HCT116 (cell line): ENCODE measurements around the gene EPS8. TPM values are rescaled to one million over a fixed set of nuclear protein-coding genes. Genes with fewer than 3 reads are reported as not detected.

Experiments
- ATAC-seq: fragments of 200-7000 bp; cut with Tn5 transposase; 2 replicates; pipeline ENCODE4 v1.9.1; 2020; ENCODE audit warnings: mild to moderate bottlenecking, moderate library complexity
- BruUV-seq: library from RNA; stranded (reverse); fragments of 400-500 nt; replicated peaks from 2 replicates; lab custom pipeline; 2021; lab: Mats Ljungman, UMichigan
- CTCF ChIA-PET: fragments of 300-600 bp; sonication (Branson Sonifier 250); formaldehyde crosslinking; loops from one replicate; lab custom pipeline; 2021; ENCODE audit warnings: antibody characterized with exemption; lab: Charles Lee
- POLR2A ChIA-PET: fragments of 300-600, 350-600 bp; sonication (Branson Sonifier 250); formaldehyde crosslinking; loops from one replicate; lab custom pipeline; 2021; ENCODE audit warnings: antibody characterized with exemption; lab: Charles Lee
- RAD21 ChIA-PET, 2 experiments: fragments of 300-600 bp; sonication (Branson Sonifier 250); formaldehyde crosslinking; loops; one replicate each; lab custom pipeline; 2023; ENCODE audit warnings: low total read pairs in 2 of 2; ENCODE audit not compliant: uncharacterized antibody in 2 of 2, unreplicated experiment in 2 of 2, low non-redundant PET in 1 of 2; lab: Charles Lee
- DNase-seq: peaks from one replicate; pipeline ENCODE4 v3.0.0-alpha.2; 2010; ENCODE audit warnings: low read depth, low spot score
- H2AFZ ChIP-seq: fragments of 200-600 bp; shearing (Covaris generic), sonication (generic); 2 replicates; pipeline ENCODE4 v1.6.1; 2017; ENCODE audit warnings: low read depth, mixed run types, mixed read lengths, antibody characterized with exemption, low read length; ENCODE audit not compliant: poor library complexity, severe bottlenecking
- H3K27ac ChIP-seq: 2 replicates; pipeline ENCODE4 v1.5.1; 2012; ENCODE audit warnings: low read depth, low read length
- H3K27me3 ChIP-seq: fragments of 200-600 bp; sonication (generic); 2 replicates; pipeline ENCODE4 v1.6.1; 2016; ENCODE audit warnings: mixed run types, low read length, mixed read lengths; ENCODE audit not compliant: insufficient read depth
- H3K36me3 ChIP-seq, 2 experiments: fragments of 200-500 bp in 1 of 2; fragments of 200-600 bp in 1 of 2; sonication (Bioruptor generic) in 1 of 2; sonication (generic) in 1 of 2; 2 replicates each; pipeline versions ENCODE4 v1.5.1 to v1.6.1; 2014 to 2016; ENCODE audit warnings: low read length in 2 of 2, inconsistent platforms in 1 of 2, mixed read lengths in 1 of 2, mixed run types in 1 of 2; ENCODE audit not compliant: insufficient read depth in 2 of 2, control insufficient read depth in 1 of 2
- H3K4me1 ChIP-seq, 2 experiments: fragments of 200-600 bp in 1 of 2; sonication (generic) in 1 of 2; 2 replicates each; pipeline versions ENCODE4 v1.5.1 to v1.6.1; 2012 to 2017; ENCODE audit warnings: low read length in 2 of 2, inconsistent platforms in 1 of 2, mild to moderate bottlenecking in 1 of 2, mixed read lengths in 1 of 2, mixed run types in 1 of 2, moderate library complexity in 1 of 2; ENCODE audit not compliant: insufficient read depth in 2 of 2, control insufficient read depth in 1 of 2
- H3K4me2 ChIP-seq: fragments of 200-600 bp; sonication (generic); 2 replicates; pipeline ENCODE4 v1.6.1; 2017; ENCODE audit warnings: mixed run types, low read length, mixed read lengths
- H3K4me3 ChIP-seq, 2 experiments: fragments of 200-600 bp in 1 of 2; sonication (generic) in 1 of 2; replicated peaks in 1 of 2; 2 replicates each; pipeline ENCODE4 v1.5.1; 2011 to 2016; ENCODE audit warnings: low read length in 2 of 2, control low read depth in 1 of 2, low read depth in 1 of 2, mild to moderate bottlenecking in 1 of 2, mixed read lengths in 1 of 2, mixed run types in 1 of 2
- H3K79me2 ChIP-seq: fragments of 200-600 bp; sonication (generic); 2 replicates; pipeline ENCODE4 v1.6.1; 2017; ENCODE audit warnings: mild to moderate bottlenecking, mixed run types, low read length, moderate library complexity, mixed read lengths; ENCODE audit not compliant: insufficient read depth
- H3K9ac ChIP-seq: fragments of 200-600 bp; sonication (generic); 2 replicates; pipeline ENCODE4 v1.6.1; 2016; ENCODE audit warnings: low read length, mixed read lengths
- H3K9me2 ChIP-seq: fragments of 200-600 bp; sonication (generic), shearing (Covaris generic); 2 replicates; pipeline ENCODE4 v1.6.1; 2017; ENCODE audit warnings: mixed run types, mild to moderate bottlenecking, moderate library complexity; ENCODE audit not compliant: insufficient read depth
- H3K9me3 ChIP-seq, 2 experiments: fragments of 200-500 bp in 1 of 2; fragments of 200-600 bp in 1 of 2; sonication (Bioruptor generic) in 1 of 2; sonication (generic) in 1 of 2; 2 replicates each; pipeline ENCODE4 v1.6.1; 2014 to 2017; ENCODE audit warnings: low read length in 2 of 2, mixed read lengths in 2 of 2, inconsistent platforms in 1 of 2, low read depth in 1 of 2, mild to moderate bottlenecking in 1 of 2, mixed run types in 1 of 2, moderate library complexity in 1 of 2; ENCODE audit not compliant: control insufficient read depth in 1 of 2, insufficient read depth in 1 of 2
- H4K20me1 ChIP-seq: fragments of 200-600 bp; sonication (generic), shearing (Covaris generic); 2 replicates; pipeline ENCODE4 v1.6.1; 2017; ENCODE audit warnings: mixed run types, mild to moderate bottlenecking, moderate library complexity; ENCODE audit not compliant: insufficient read depth
- CBX3 ChIP-seq: IDR thresholded peaks from 2 replicates; pipeline ENCODE4 v1.6.1; 2012; ENCODE audit warnings: low read depth
- CEBPB ChIP-seq: IDR thresholded peaks from 2 replicates; pipeline ENCODE4 v1.6.1; 2012; ENCODE audit warnings: low read depth
- EZH2 ChIP-seq: fragments of 200-600 bp; sonication (generic); IDR thresholded peaks from 2 replicates; pipeline ENCODE4 v1.6.1; 2017; ENCODE audit warnings: antibody characterized with exemption, mixed run types
- EZH2phosphoT487 ChIP-seq: fragments of 200-600 bp; IDR thresholded peaks from 2 replicates; pipeline ENCODE4 v1.6.1; 2018; ENCODE audit warnings: antibody characterized with exemption, borderline replicate concordance
- JUND ChIP-seq: IDR thresholded peaks from 2 replicates; pipeline ENCODE4 v1.6.1; 2012
- POLR2AphosphoS5 ChIP-seq: IDR thresholded peaks from 2 replicates; pipeline ENCODE4 v1.6.1; 2011; ENCODE audit warnings: mild to moderate bottlenecking, low read depth, low read length, moderate library complexity
- RAD21 ChIP-seq: IDR thresholded peaks from 2 replicates; pipeline ENCODE4 v1.6.1; 2012; ENCODE audit warnings: low read depth, mild to moderate bottlenecking
- SIN3A ChIP-seq: IDR thresholded peaks from 2 replicates; pipeline ENCODE4 v1.6.1; 2012; ENCODE audit warnings: low read depth
- SRF ChIP-seq: IDR thresholded peaks from 2 replicates; pipeline ENCODE4 v1.6.1; 2012; ENCODE audit warnings: low read depth
- TCF7L2 ChIP-seq: IDR thresholded peaks from 2 replicates; pipeline ENCODE4 v1.7.0; 2011; ENCODE audit warnings: borderline replicate concordance, inconsistent platforms; ENCODE audit not compliant: insufficient read depth, insufficient read length; ENCODE audit errors: extremely low read depth
- ZBTB33 ChIP-seq: IDR thresholded peaks from 2 replicates; pipeline ENCODE4 v1.6.1; 2011; ENCODE audit warnings: mild to moderate bottlenecking, low read length, moderate library complexity; ENCODE audit not compliant: insufficient replicate concordance; ENCODE audit errors: extremely low read depth
- ZFX ChIP-seq: fragments of 450-650 bp; IDR thresholded peaks from 2 replicates; pipeline ENCODE4 v1.6.1; 2017
- intact Hi-C: fragments of 100-400 bp; cut with micrococcal nuclease; formaldehyde crosslinking; loops from 2 replicates; pipeline ENCODE4 v1.10.0; 2022
- total RNA-seq: library from RNA; stranded (reverse); gene quantifications from one replicate; pipeline ENCODE4 v1.2.1, GENCODE V29; 2021; ENCODE audit not compliant: unreplicated experiment
- TF ChIP-seq, protein P1 (sequence below): IDR thresholded peaks from 2 replicates; pipeline ENCODE4 v1.6.1; 2012
- TF ChIP-seq, protein P2 (sequence below), 3 experiments: fragments of 200-600 bp in 1 of 3; sonication (generic) in 1 of 3; IDR thresholded peaks in 2 of 3; conservative IDR thresholded peaks in 1 of 3; 2 replicates each; pipeline ENCODE4 v1.5.1; 2012 to 2017; ENCODE audit warnings: low read depth in 2 of 3, low read length in 2 of 3, antibody characterized with exemption in 1 of 3, borderline replicate concordance in 1 of 3, control low read depth in 1 of 3, mild to moderate bottlenecking in 1 of 3, mixed read lengths in 1 of 3, mixed run types in 1 of 3, moderate library complexity in 1 of 3; ENCODE audit not compliant: insufficient read depth in 1 of 3

The EPS8 gene
- total RNA-seq, 1 experiment from 2014 or later, result 49.9 TPM

DNA sequence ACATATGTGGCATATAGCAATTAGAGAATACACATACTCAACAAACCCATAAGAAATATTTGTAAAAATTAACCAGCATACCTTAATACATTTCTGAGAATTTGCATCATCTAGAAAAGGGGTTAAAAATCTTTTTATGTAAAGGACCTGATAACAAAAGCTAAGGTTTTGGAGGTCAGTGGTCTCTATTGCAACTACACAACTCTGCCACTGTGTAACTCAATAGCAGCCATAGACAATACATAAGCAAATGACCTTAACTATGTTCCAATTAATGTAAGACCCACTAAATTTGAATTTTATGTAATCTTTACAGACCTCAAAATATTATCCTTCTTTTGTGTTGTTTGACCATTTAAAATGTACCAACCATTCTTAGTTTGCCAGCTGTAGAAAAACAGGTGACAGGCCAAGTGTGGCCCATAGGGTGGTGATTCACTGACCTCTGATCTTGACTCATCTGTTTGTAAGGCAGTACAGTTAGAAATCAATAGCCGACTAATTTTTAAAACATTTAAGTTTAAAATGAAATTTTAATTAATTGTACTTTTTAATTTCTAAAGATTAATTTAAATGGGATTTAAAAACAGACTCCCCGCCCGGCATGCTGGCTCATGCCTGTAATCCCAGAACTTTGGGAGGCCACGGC, 7.4 kb upstream of the EPS8 start (continued):
- TF ChIP-seq TCF7L2, result no peak
- no peak; the same call in 1 of the 2 replicates for TF ChIP-seq CEBPB
- TF ChIP-seq, all 23 proteins: peak for 8

DNA sequence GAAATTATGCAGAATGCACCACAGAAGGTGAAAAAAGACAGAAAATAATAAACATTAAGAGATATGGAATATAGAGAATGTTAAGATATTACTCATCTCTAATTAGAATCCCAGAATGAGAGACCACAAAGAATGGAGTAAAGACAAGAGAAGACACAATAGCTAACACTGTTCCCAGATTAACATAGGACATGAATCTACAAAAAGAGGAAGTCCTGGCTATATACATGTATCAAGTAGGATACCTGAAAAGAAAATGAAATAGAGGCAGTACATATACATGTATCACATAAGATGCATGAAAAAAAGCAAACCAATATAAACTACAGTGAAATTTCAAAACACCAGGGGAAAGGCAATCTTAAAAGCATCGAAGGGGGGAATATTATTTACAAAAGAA, 5.6 kb upstream of the EPS8 start:
- Histone ChIP-seq H3K9me2 (no peaks in the 10 kb centered on the region), H3K9me3 (no peaks in the 10 kb centered on the region), H3K4me1 (peaks cover 28 to 42% of the 10 kb centered on the region in 2 experiments), H3K27ac (no peak overlapping the region), H3K4me2 (no peak overlapping the region), H3K9ac (no peak overlapping the region), H4K20me1 (no peaks in the 10 kb centered on the region), H2AFZ (peak overlapping the region; percentile 15), H3K36me3 (no peaks in the 10 kb centered on the region), H3K27me3 (no peaks in the 10 kb centered on the region), H3K79me2 (no peaks in the 10 kb centered on the region), H3K4me3 (no peak overlapping the region)
- no peak for TF ChIP-seq SIN3A
- TF ChIP-seq ZBTB33, result no peak
- BruUV-seq, result no TSS peak
- DNase-seq (no peak), ATAC-seq (no peak)
- CTCF ChIA-PET, result no interaction called here
- intact Hi-C loops, result no loop called here
- POLR2A ChIA-PET, result no interaction called here
- RAD21 ChIA-PET, result no interaction called here

DNA sequence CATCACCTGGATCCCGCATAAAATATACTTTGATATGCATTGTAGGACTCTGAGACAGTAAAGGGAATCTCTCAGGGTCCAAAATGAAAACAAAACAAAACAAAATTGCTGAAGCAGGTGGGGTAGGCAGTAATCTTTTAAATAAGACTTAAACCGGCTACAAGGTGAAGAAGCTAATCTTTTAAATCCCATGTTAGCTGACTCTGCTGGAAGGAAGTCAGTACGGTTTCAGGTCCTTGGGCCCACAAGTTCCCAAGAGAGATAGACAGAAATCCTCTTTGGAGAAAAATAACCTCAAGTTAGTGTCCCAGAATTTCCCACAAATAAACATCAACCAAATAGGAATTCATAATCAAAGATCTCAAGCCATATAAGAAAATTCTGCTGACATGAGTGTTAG, 5.0 kb upstream of the EPS8 start:
- POLR2A ChIA-PET, result no interaction called here
- no peak overlapping the region for H2AFZ ChIP-seq
- DNase-seq, result no peak
- RAD21 ChIA-PET, result no interaction called here
- no peaks in the 10 kb centered on the region for H3K79me2 ChIP-seq
- no TSS peak for BruUV-seq
- H3K4me1 ChIP-seq, result peaks cover 28 to 46% of the 10 kb centered on the region in 2 experiments
- ATAC-seq, result no peak
- H3K27ac ChIP-seq, result no peak overlapping the region
- H4K20me1 ChIP-seq, result no peaks in the 10 kb centered on the region
- H3K36me3 ChIP-seq, result no peaks in the 10 kb centered on the region
- no peak overlapping the region for H3K4me3 ChIP-seq
- H3K9ac ChIP-seq, result no peak overlapping the region
- H3K4me2 ChIP-seq, result no peak overlapping the region
- H3K27me3 ChIP-seq, result no peaks in the 10 kb centered on the region
- no peaks in the 10 kb centered on the region for H3K9me3 ChIP-seq
- CTCF ChIA-PET, result no interaction called here
- H3K9me2 ChIP-seq, result no peaks in the 10 kb centered on the region
- intact Hi-C loops, result no loop called here
- TF ChIP-seq CBX3 (no peak), SRF (no peak), ZFX (no peak), POLR2AphosphoS5 (no peak), EZH2 (no peak), JUND (no peak), RAD21 (no peak), EZH2phosphoT487 (no peak)
- TF ChIP-seq, protein P1, sequence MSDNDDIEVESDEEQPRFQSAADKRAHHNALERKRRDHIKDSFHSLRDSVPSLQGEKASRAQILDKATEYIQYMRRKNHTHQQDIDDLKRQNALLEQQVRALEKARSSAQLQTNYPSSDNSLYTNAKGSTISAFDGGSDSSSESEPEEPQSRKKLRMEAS, result no peak
- TF ChIP-seq, protein P2, sequence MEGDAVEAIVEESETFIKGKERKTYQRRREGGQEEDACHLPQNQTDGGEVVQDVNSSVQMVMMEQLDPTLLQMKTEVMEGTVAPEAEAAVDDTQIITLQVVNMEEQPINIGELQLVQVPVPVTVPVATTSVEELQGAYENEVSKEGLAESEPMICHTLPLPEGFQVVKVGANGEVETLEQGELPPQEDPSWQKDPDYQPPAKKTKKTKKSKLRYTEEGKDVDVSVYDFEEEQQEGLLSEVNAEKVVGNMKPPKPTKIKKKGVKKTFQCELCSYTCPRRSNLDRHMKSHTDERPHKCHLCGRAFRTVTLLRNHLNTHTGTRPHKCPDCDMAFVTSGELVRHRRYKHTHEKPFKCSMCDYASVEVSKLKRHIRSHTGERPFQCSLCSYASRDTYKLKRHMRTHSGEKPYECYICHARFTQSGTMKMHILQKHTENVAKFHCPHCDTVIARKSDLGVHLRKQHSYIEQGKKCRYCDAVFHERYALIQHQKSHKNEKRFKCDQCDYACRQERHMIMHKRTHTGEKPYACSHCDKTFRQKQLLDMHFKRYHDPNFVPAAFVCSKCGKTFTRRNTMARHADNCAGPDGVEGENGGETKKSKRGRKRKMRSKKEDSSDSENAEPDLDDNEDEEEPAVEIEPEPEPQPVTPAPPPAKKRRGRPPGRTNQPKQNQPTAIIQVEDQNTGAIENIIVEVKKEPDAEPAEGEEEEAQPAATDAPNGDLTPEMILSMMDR (IDR thresholded peaks at IDR 0.05 in 2 of 3, conservative IDR thresholded peaks at IDR 0.05 in 1 of 3; ENCODE audit: borderline replicate concordance in 1 of 3, insufficient read depth in 1 of 3, low read depth in 2 of 3, low read length in 2 of 3), result no peak
